Measurements from ENCODE around the gene ADAM33.

The ADAM33 gene

DNA sequence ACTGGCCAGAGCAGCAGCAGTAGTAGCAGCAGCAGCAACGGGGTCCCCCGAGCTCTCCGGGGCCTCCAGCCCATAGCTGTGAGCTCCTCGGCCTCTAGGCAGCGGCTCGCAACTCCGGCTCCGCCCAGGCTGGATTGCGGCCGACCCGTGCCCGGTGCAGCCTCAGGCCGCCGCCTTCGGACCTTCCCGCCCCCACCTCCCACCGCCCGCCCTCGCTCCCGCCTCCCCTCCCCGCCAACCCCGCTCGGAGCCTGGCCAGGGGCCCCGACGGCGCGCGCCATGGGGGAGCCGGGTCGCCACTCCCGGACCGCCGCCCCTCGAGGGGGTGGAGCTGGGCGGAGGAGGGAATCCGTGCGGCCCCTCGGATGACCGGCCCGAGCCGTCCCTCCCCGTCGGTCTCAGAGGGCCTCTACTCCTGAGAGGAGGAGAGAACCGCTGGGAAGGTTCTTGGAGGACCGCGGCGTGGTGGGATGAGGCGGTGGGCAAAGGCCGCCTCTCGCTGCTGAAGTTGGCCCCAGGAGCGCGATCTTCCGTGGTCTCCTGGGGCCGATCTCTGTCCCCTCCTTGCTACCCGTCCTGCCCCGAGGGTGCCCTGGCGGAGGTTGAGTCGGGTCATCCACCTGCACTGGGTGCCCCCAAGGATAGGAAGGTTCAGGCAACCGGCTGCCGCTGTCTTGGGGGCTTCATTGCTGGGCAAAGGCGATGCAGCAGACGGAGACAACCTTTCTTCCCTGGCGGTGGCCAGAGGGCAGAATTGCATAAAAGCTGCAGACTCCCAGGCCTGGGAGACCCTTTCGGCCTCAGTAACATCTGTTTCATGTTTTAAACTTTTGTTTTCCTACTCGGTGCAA is at the start of gene ADAM33:
Gene ADAM33, minus strand, starts transcription at position 80 of the 851 bp plus-strand sequence. Its CDS starts 6 bp downstream, at position 74.
- no peak for DNase-seq (ENCODE audit: extremely low spot score)
- ChIA-PET CTCF (no interaction called here), POLR2A (no interaction called here)
- TF ChIP-seq L3MBTL2 (conservative IDR thresholded peaks at IDR 0.05) (no peak), PKNOX1 (IDR thresholded peaks at IDR 0.05) (no peak), BHLHE40 (IDR thresholded peaks at IDR 0.05; ENCODE audit: borderline replicate concordance) (no peak), ELF4 (IDR thresholded peaks at IDR 0.05) (no peak), ARNT (IDR thresholded peaks at IDR 0.05) (no peak), ZNF384 (IDR thresholded peaks at IDR 0.05) (no peak), CTBP1 (IDR thresholded peaks at IDR 0.05; ENCODE audit: borderline replicate concordance) (no peak), SUZ12 (IDR thresholded peaks at IDR 0.05) (no peak), TARDBP (IDR thresholded peaks at IDR 0.05) (no peak), FOXM1 (IDR thresholded peaks at IDR 0.05; ENCODE audit: borderline replicate concordance) (no peak), HDGF (IDR thresholded peaks at IDR 0.05; ENCODE audit: borderline replicate concordance) (no peak), FOXK2 (IDR thresholded peaks at IDR 0.05) (no peak), NFRKB (IDR thresholded peaks at IDR 0.05) (no peak)

DNA sequence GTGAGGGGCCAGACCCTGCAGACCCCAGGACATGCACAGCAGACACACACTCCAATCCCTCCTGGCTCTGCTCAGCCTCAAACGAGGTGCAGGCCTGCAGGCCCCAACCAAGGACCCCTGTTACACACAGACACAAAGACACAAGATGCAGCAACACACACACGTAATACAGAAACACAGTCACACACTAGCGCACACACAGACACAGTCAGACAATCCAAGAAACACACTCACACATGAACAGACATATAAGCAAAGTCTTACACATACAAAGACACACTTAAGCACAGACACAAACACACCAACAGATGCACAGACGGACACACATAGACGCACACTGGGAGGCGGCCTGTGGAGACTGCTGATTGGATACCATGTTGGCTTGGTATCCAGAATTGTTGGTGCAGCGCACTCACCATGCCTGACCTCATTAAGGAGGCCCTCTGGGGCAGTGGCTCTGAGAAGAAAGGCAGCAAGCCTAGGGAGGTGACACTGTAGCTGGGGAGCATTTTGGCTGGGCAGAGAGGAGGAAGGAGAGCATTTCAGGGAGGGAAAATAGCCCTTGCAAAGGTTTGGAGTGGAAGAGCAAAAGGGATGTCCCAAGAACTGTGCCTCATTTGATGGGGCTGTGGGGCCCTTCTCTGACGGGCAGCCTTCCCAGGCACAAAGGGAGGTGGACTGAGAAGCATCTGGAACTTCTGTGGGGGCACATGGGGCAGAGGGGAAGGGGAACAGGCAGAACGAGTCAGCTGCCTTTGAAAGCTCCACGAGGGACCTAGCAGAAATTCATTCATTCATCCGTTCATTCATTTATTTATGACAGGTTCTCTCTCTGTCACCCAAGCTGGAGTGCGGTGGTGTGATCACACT is 49.2 kb upstream of the ADAM33 start:
- ChIA-PET POLR2A (interaction anchor here (1.3 kb wide), 1 partner anchor 37 kb away, joined by 3 read pairs; the partner anchor contains the start of gene ADISSP), CTCF (interaction anchor here (0.8 to 1.9 kb wide), 2 partner anchors 20 kb away, joined by 3 to 4 read pairs; no protein-coding TSS in a partner anchor)
- DNase-seq (ENCODE audit: extremely low spot score): no peak
- TF ChIP-seq ELF4 (IDR thresholded peaks at IDR 0.05) (no peak), HDGF (IDR thresholded peaks at IDR 0.05; ENCODE audit: borderline replicate concordance) (no peak), PKNOX1 (IDR thresholded peaks at IDR 0.05) (no peak), BHLHE40 (IDR thresholded peaks at IDR 0.05; ENCODE audit: borderline replicate concordance) (no peak), FOXM1 (IDR thresholded peaks at IDR 0.05; ENCODE audit: borderline replicate concordance) (no peak), FOXA1 (IDR thresholded peaks at IDR 0.05) (no peak), SUZ12 (IDR thresholded peaks at IDR 0.05) (no peak), LEF1 (IDR thresholded peaks at IDR 0.05; ENCODE audit: borderline replicate concordance) (no peak), SP1 (IDR thresholded peaks at IDR 0.05) (no peak)

- TF ChIP-seq ZNF384 (IDR thresholded peaks at IDR 0.05): no peak
- TF ChIP-seq FOXM1 (IDR thresholded peaks at IDR 0.05; ENCODE audit: borderline replicate concordance): no peak
- TF ChIP-seq CTBP1 (IDR thresholded peaks at IDR 0.05; ENCODE audit: borderline replicate concordance): no peak
- TF ChIP-seq FOXA1 (IDR thresholded peaks at IDR 0.05): no peak
- TF ChIP-seq HDGF (IDR thresholded peaks at IDR 0.05; ENCODE audit: borderline replicate concordance): no peak
- TF ChIP-seq LEF1 (IDR thresholded peaks at IDR 0.05; ENCODE audit: borderline replicate concordance): no peak
- TF ChIP-seq NFRKB (IDR thresholded peaks at IDR 0.05): no peak
- no peak for TF ChIP-seq FOXK2 (IDR thresholded peaks at IDR 0.05)
- no peak for TF ChIP-seq L3MBTL2 (conservative IDR thresholded peaks at IDR 0.05)
- TF ChIP-seq ARNT (IDR thresholded peaks at IDR 0.05): no peak
- ChIA-PET CTCF (interaction anchor here (1.9 kb wide), 1 partner anchor 19 kb away, joined by 4 read pairs; no protein-coding TSS in a partner anchor), POLR2A (no interaction called here)
- DNase-seq (ENCODE audit: extremely low spot score): no peak
Observed at GRCh38 chr20:3729811-3730540, 48.2 kb upstream of the ADAM33 start.

DNA sequence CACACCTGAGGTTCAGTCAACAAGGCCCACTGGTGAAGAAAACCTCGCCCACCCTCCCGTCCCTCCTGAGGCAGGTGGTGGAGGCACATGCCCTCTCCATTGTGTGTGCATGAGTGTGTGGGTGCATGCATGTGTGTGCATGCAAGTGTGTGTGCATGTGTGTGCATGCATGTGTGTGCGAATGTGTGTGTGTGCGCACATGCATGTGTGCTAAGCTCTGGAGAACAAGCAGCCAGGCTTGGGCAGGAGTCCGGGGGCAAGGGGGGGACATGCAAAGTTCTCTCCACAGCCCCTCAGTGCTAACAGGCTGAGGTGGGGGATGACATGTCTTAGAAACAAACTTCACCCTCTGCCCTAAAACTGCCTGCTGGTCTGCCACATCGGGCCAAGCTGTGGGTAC is 47.6 kb upstream of the ADAM33 start:
- ChIA-PET POLR2A (interaction anchor here (2.6 kb wide), 1 partner anchor 8 kb away, joined by 6 read pairs; no protein-coding TSS in a partner anchor), CTCF (interaction anchor here (1.9 kb wide), 1 partner anchor 18 kb away, joined by 4 read pairs; no protein-coding TSS in a partner anchor)
- no peak for DNase-seq (ENCODE audit: extremely low spot score)
- no peak for TF ChIP-seq ARNT (IDR thresholded peaks at IDR 0.05)
- TF ChIP-seq FOXK2 (IDR thresholded peaks at IDR 0.05): no peak
- no peak for TF ChIP-seq TARDBP (IDR thresholded peaks at IDR 0.05)
- no peak for TF ChIP-seq ELF4 (IDR thresholded peaks at IDR 0.05)
- no peak for TF ChIP-seq FOXM1 (IDR thresholded peaks at IDR 0.05; ENCODE audit: borderline replicate concordance)
- no peak for TF ChIP-seq SUZ12 (IDR thresholded peaks at IDR 0.05)
- TF ChIP-seq L3MBTL2 (conservative IDR thresholded peaks at IDR 0.05): no peak
- no peak for TF ChIP-seq PKNOX1 (IDR thresholded peaks at IDR 0.05)
- TF ChIP-seq FOXA1 (IDR thresholded peaks at IDR 0.05): no peak
- TF ChIP-seq NFRKB (IDR thresholded peaks at IDR 0.05): no peak
- TF ChIP-seq ZNF384 (IDR thresholded peaks at IDR 0.05): no peak
- TF ChIP-seq HDGF (IDR thresholded peaks at IDR 0.05; ENCODE audit: borderline replicate concordance): no peak
- no peak for TF ChIP-seq LEF1 (IDR thresholded peaks at IDR 0.05; ENCODE audit: borderline replicate concordance)
- no peak for TF ChIP-seq CTBP1 (IDR thresholded peaks at IDR 0.05; ENCODE audit: borderline replicate concordance)

- TF ChIP-seq ARNT (IDR thresholded peaks at IDR 0.05): no peak
- no peak for TF ChIP-seq TARDBP (IDR thresholded peaks at IDR 0.05)
- no peak for TF ChIP-seq ELF4 (IDR thresholded peaks at IDR 0.05)
- TF ChIP-seq BHLHE40 (IDR thresholded peaks at IDR 0.05; ENCODE audit: borderline replicate concordance): no peak
- TF ChIP-seq FOXK2 (IDR thresholded peaks at IDR 0.05): no peak
- TF ChIP-seq PKNOX1 (IDR thresholded peaks at IDR 0.05): no peak
- no peak for TF ChIP-seq NFRKB (IDR thresholded peaks at IDR 0.05)
- TF ChIP-seq SUZ12 (IDR thresholded peaks at IDR 0.05): no peak
- TF ChIP-seq FOXA1 (IDR thresholded peaks at IDR 0.05): no peak
- no peak for DNase-seq (ENCODE audit: extremely low spot score)
- POLR2A ChIA-PET: interaction anchor here (2.6 kb wide), 1 partner anchor 8 kb away, joined by 6 read pairs; no protein-coding TSS in a partner anchor
- CTCF ChIA-PET: interaction anchor here (1.2 to 1.9 kb wide), 2 partner anchors 18 to 91 kb away, joined by 3 to 4 read pairs; partner anchors contain the start of gene AP5S1
Observed at GRCh38 chr20:3728876-3729275, 47.1 kb upstream of the ADAM33 start.

Measured in HEK293T (cell line).